SK-N-SH (cell line): Measurements from ENCODE around the gene PELI2. TPM values are rescaled to one million over a fixed set of nuclear protein-coding genes. Genes with fewer than 3 reads are reported as not detected.

ENCODE experiments used
- CTCF ChIA-PET: fragments of 300-600, 350-600 bp; formaldehyde crosslinking; extraction: SDS; loops from one replicate; lab custom pipeline; 2021; lab: Yijun Ruan, JAX
- POLR2A ChIA-PET: fragments of 350-600 bp; sonication (Branson Sonifier 250); formaldehyde crosslinking; extraction: SDS; loops from one replicate; lab custom pipeline; 2020; ENCODE audit warnings: antibody characterized with exemption, inconsistent platforms; lab: Yijun Ruan, JAX
- DNase-seq: peaks from one replicate; pipeline ENCODE4 v3.0.0; 2012
- H2AFZ ChIP-seq: fragments of 200-600 bp; sonication (generic); 2 replicates; pipeline ENCODE4 v1.8.1; 2016; ENCODE audit warnings: antibody characterized with exemption, mild to moderate bottlenecking, low read depth
- H3F3A ChIP-seq: fragments of 200-600 bp; sonication (generic); replicated peaks from 2 replicates; pipeline ENCODE3; 2016; ENCODE audit warnings: antibody characterized with exemption, mild to moderate bottlenecking; ENCODE audit not compliant: insufficient read depth
- H3K27ac ChIP-seq, 2 experiments: fragments of 200-500 bp in 1 of 2; fragments of 200-600 bp in 1 of 2; sonication (Bioruptor generic) in 1 of 2; sonication (generic), shearing (Covaris generic) in 1 of 2; 2 replicates each; pipeline versions ENCODE4 v1.5.1 to v1.6.1; 2014 to 2016; ENCODE audit warnings: low read depth in 2 of 2, inconsistent platforms in 1 of 2, low read length in 1 of 2, mild to moderate bottlenecking in 1 of 2, mixed read lengths in 1 of 2
- H3K27me3 ChIP-seq: fragments of 200-600 bp; sonication (generic), shearing (Covaris generic); 2 replicates; pipeline ENCODE4 v1.6.1; 2016; ENCODE audit warnings: mixed run types; ENCODE audit not compliant: insufficient read depth
- H3K36me3 ChIP-seq, 2 experiments: fragments of 200-500 bp in 1 of 2; fragments of 200-600 bp in 1 of 2; sonication (Bioruptor generic) in 1 of 2; sonication (generic) in 1 of 2; replicated peaks in 1 of 2; 2 replicates each; pipeline versions ENCODE3 to v1.5.1; 2014 to 2016; ENCODE audit warnings: low read length in 1 of 2, mild to moderate bottlenecking in 1 of 2; ENCODE audit not compliant: insufficient read depth in 2 of 2, control insufficient read depth in 1 of 2
- H3K4me1 ChIP-seq, 2 experiments: fragments of 200-500 bp in 1 of 2; fragments of 200-600 bp in 1 of 2; sonication (Bioruptor generic) in 1 of 2; sonication (generic), shearing (Covaris generic) in 1 of 2; 2 replicates each; pipeline versions ENCODE4 v1.5.1 to v1.6.1; 2014 to 2016; ENCODE audit warnings: low read depth in 1 of 2, low read length in 1 of 2, mixed run types in 1 of 2; ENCODE audit not compliant: insufficient read depth in 2 of 2, control insufficient read depth in 1 of 2
- H3K4me2 ChIP-seq: fragments of 200-600 bp; sonication (generic), shearing (Covaris generic); 2 replicates; pipeline ENCODE4 v1.6.1; 2017; ENCODE audit warnings: mixed run types
- H3K4me3 ChIP-seq, 2 experiments: fragments of 200-500 bp in 1 of 2; fragments of 200-600 bp in 1 of 2; sonication (Bioruptor generic) in 1 of 2; sonication (generic), shearing (Covaris generic) in 1 of 2; 2 replicates each; pipeline versions ENCODE4 v1.5.1 to v1.8.1; 2014 to 2016; ENCODE audit warnings: low read depth in 2 of 2, inconsistent platforms in 1 of 2, low read length in 1 of 2, mild to moderate bottlenecking in 1 of 2, mixed read lengths in 1 of 2, moderate library complexity in 1 of 2
- H3K79me2 ChIP-seq: fragments of 200-600 bp; sonication (generic); 2 replicates; pipeline ENCODE4 v1.8.1; 2017; ENCODE audit warnings: mild to moderate bottlenecking; ENCODE audit not compliant: insufficient read depth
- H3K9ac ChIP-seq: fragments of 200-600 bp; sonication (generic); 2 replicates; pipeline ENCODE4 v1.6.1; 2017; ENCODE audit warnings: mixed run types
- H3K9me2 ChIP-seq: fragments of 200-600 bp; sonication (generic); 2 replicates; pipeline ENCODE4 v1.6.1; 2017; ENCODE audit warnings: mixed run types
- H3K9me3 ChIP-seq: fragments of 200-600 bp; sonication (generic); 2 replicates; pipeline ENCODE4 v1.6.1; 2017; ENCODE audit warnings: mixed run types, mild to moderate bottlenecking, moderate library complexity
- H4K20me1 ChIP-seq: fragments of 200-600 bp; sonication (generic); 2 replicates; pipeline ENCODE4 v1.6.1; 2017; ENCODE audit warnings: mild to moderate bottlenecking, mixed run types; ENCODE audit not compliant: insufficient read depth
- EP300 ChIP-seq, 2 experiments: IDR thresholded peaks; 2 replicates each; pipeline versions ENCODE4 v1.4.0 to v1.6.1; 2012; ENCODE audit warnings: borderline replicate concordance in 1 of 2, low read depth in 1 of 2, low read length in 1 of 2
- FOXJ3 ChIP-seq: sonication (generic); formaldehyde crosslinking; IDR thresholded peaks from 2 replicates; pipeline ENCODE4 v1.5.1; 2020; ENCODE audit warnings: mild to moderate bottlenecking, missing genetic modification reagents
- RFX5 ChIP-seq: IDR thresholded peaks from 2 replicates; pipeline ENCODE4 v1.6.1; 2012; ENCODE audit warnings: mild to moderate bottlenecking, improper control_type of control experiment, low read length
- SIN3A ChIP-seq: IDR thresholded peaks from 2 replicates; pipeline ENCODE4 v1.6.1; 2012; ENCODE audit warnings: low read depth, mild to moderate bottlenecking, low read length, moderate library complexity, borderline replicate concordance
- SMC3 ChIP-seq: IDR thresholded peaks from 2 replicates; pipeline ENCODE4 v1.6.1; 2012; ENCODE audit warnings: low read depth, low read length, improper control_type of control experiment
- TCF12 ChIP-seq: IDR thresholded peaks from 2 replicates; pipeline ENCODE4 v1.4.0; 2012
- TEAD4 ChIP-seq: IDR thresholded peaks from 2 replicates; pipeline ENCODE4 v1.4.0; 2012; ENCODE audit warnings: mild to moderate bottlenecking, borderline replicate concordance; ENCODE audit not compliant: insufficient read depth
- YY1 ChIP-seq: IDR thresholded peaks from 2 replicates; pipeline ENCODE4 v1.4.0; 2012; ENCODE audit warnings: low read depth, mild to moderate bottlenecking
- WGBS: methylation state at CpG from one replicate; pipeline ENCODE4 v1.1.6; 2017; ENCODE audit warnings: low lambda C conversion rate; 5-methylcytosine and 5-hydroxymethylcytosine counted together
- polyA plus RNA-seq, 3 experiments: library from polyadenylated mRNA; depleted of rRNA; stranded (reverse); fragments of >200 nt; gene quantifications; 2 replicates each; pipeline ENCODE4 v1.2.3, GENCODE V29; 2012
- TF ChIP-seq, protein P1 (sequence below): IDR thresholded peaks from 2 replicates; pipeline ENCODE4 v1.4.0; 2012; ENCODE audit warnings: low read depth, borderline replicate concordance
- TF ChIP-seq, protein P2 (sequence below): IDR thresholded peaks from 2 replicates; pipeline ENCODE4 v1.4.0; 2012; ENCODE audit warnings: low read depth, borderline replicate concordance
- TF ChIP-seq, protein P3 (sequence below): IDR thresholded peaks from 2 replicates; pipeline ENCODE4 v1.6.1; 2012; ENCODE audit warnings: mild to moderate bottlenecking, low read depth, low read length, moderate library complexity

PELI2 gene
- polyA plus RNA-seq, 1 of the 3 experiments (the other 2 are of a cell fraction) = not detected

DNA sequence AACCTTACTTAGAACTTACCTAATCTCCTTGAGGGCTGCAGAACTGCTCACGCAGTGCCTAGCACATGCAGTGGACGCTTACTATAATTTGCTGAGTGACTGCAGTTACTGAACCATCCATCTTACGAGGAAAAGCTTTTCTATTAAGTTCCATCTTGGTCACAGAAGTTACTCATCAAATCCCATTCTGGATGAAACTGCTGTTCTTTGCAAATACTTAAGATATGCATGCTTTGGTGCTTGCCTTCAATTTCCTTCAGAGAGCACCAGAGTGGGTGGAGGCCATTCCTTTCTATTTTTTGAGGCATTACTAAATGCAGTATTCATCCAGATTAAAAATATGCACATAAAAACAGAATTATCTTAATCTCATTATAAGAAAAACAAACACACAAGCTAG lies 17.7 kb upstream of the PELI2 start (continued):
- no peak for TF ChIP-seq SIN3A
- TF ChIP-seq TCF12 = no peak

DNA sequence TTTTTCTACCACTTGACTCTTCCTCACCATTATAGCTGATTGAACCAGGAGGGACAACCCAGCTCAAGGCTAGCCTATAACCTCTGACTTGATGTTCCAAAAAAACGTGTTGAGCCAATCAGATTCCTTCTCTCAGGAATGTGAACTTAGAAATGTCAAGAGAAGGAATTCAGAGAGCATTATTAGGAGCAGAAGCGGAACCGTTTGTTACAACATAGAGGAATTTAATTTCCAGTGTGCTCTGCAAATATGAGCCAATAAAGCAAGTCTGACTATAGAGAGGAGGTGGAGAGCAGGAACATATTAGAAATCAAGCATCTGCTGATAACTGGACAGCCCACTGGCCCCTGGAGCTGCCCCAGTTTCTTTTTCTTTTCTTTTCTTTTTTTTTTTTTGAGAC lies 15.3 kb upstream of the PELI2 start:
- Histone ChIP-seq H4K20me1 (no peaks in the 10 kb centered on the region), H3K27me3 (peaks cover 17% of the 10 kb centered on the region; the same call in 1 of the 2 replicates), H3K27ac (no peak overlapping the region), H3K9ac (no peak overlapping the region), H3K79me2 (no peaks in the 10 kb centered on the region), H3K9me2 (no peaks in the 10 kb centered on the region), H3K9me3 (no peaks in the 10 kb centered on the region), H2AFZ (no peak overlapping the region), H3K4me3 (no peak overlapping the region), H3F3A (no peaks in the 10 kb centered on the region), H3K4me1 (no peaks in the 10 kb centered on the region), H3K4me2 (no peak overlapping the region), H3K36me3 (no peaks in the 10 kb centered on the region)
- 23% methylated on average over 3 of the region's 3 CpGs for WGBS
- TF ChIP-seq EP300 (IDR thresholded peaks at IDR 0.05; ENCODE audit: borderline replicate concordance in 1 of 2, low read depth in 1 of 2, low read length in 1 of 2) (no peak), TEAD4 (no peak), TCF12 (no peak), RFX5 (no peak), FOXJ3 (CRISPR knock-in tag) (no peak), YY1 (no peak), SMC3 (no peak)
- TF ChIP-seq, protein P1, sequence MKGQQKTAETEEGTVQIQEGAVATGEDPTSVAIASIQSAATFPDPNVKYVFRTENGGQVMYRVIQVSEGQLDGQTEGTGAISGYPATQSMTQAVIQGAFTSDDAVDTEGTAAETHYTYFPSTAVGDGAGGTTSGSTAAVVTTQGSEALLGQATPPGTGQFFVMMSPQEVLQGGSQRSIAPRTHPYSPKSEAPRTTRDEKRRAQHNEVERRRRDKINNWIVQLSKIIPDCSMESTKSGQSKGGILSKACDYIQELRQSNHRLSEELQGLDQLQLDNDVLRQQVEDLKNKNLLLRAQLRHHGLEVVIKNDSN = no peak
- TF ChIP-seq, protein P2, sequence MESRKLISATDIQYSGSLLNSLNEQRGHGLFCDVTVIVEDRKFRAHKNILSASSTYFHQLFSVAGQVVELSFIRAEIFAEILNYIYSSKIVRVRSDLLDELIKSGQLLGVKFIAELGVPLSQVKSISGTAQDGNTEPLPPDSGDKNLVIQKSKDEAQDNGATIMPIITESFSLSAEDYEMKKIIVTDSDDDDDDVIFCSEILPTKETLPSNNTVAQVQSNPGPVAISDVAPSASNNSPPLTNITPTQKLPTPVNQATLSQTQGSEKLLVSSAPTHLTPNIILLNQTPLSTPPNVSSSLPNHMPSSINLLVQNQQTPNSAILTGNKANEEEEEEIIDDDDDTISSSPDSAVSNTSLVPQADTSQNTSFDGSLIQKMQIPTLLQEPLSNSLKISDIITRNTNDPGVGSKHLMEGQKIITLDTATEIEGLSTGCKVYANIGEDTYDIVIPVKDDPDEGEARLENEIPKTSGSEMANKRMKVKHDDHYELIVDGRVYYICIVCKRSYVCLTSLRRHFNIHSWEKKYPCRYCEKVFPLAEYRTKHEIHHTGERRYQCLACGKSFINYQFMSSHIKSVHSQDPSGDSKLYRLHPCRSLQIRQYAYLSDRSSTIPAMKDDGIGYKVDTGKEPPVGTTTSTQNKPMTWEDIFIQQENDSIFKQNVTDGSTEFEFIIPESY = no peak
- TF ChIP-seq, protein P3, sequence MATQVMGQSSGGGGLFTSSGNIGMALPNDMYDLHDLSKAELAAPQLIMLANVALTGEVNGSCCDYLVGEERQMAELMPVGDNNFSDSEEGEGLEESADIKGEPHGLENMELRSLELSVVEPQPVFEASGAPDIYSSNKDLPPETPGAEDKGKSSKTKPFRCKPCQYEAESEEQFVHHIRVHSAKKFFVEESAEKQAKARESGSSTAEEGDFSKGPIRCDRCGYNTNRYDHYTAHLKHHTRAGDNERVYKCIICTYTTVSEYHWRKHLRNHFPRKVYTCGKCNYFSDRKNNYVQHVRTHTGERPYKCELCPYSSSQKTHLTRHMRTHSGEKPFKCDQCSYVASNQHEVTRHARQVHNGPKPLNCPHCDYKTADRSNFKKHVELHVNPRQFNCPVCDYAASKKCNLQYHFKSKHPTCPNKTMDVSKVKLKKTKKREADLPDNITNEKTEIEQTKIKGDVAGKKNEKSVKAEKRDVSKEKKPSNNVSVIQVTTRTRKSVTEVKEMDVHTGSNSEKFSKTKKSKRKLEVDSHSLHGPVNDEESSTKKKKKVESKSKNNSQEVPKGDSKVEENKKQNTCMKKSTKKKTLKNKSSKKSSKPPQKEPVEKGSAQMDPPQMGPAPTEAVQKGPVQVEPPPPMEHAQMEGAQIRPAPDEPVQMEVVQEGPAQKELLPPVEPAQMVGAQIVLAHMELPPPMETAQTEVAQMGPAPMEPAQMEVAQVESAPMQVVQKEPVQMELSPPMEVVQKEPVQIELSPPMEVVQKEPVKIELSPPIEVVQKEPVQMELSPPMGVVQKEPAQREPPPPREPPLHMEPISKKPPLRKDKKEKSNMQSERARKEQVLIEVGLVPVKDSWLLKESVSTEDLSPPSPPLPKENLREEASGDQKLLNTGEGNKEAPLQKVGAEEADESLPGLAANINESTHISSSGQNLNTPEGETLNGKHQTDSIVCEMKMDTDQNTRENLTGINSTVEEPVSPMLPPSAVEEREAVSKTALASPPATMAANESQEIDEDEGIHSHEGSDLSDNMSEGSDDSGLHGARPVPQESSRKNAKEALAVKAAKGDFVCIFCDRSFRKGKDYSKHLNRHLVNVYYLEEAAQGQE = no peak
- CTCF ChIA-PET = no interaction called here
- DNase-seq = no peak
- POLR2A ChIA-PET = interaction anchor here (0.7 kb wide), 1 partner anchor 35 kb away, joined by 3 read pairs; no protein-coding TSS in a partner anchor
